ENCODE results near the gene PLXNA2. TPM values are rescaled to one million over a fixed set of nuclear protein-coding genes. Genes with fewer than 3 reads are reported as not detected.

The PLXNA2 gene
- total RNA-seq, 6 experiments from 2014 or later, result 20.9 to 29.9 (median 28.1) TPM

GRCh38 chr1:208177656-208178055, 66.5 kb downstream of the PLXNA2 start:
- Mint-ChIP-seq H3K4me1 (ENCODE audit: low read depth) (peaks cover 96% of the 10 kb centered on the region), H3K27ac (no peak overlapping the region), H3K4me3 (no peak overlapping the region), H3K36me3 (ENCODE audit: low read depth) (no peaks in the 10 kb centered on the region; the same call in 1 of the 2 replicates), H3K9me3 (no peaks in the 10 kb centered on the region), H3K27me3 (ENCODE audit: insufficient read depth) (peaks cover 3% of the 10 kb centered on the region)
- no peak for DNase-seq
- no peak for TF ChIP-seq CTCF (IDR thresholded peaks at IDR 0.05)

- peak overlapping the region; percentile 42; the same call in 1 of the 2 replicates for H3K27ac Mint-ChIP-seq
- H3K4me1 Mint-ChIP-seq (ENCODE audit: low read depth), result peaks cover 97% of the 10 kb centered on the region
- no peak overlapping the region for H3K4me3 Mint-ChIP-seq
- peaks cover 3% of the 10 kb centered on the region for H3K27me3 Mint-ChIP-seq (ENCODE audit: insufficient read depth)
- H3K36me3 Mint-ChIP-seq (ENCODE audit: low read depth), result peaks cover 4% of the 10 kb centered on the region; the same call in 1 of the 2 replicates
- TF ChIP-seq CTCF (IDR thresholded peaks at IDR 0.05), result no peak
- no peaks in the 10 kb centered on the region for H3K9me3 Mint-ChIP-seq
- DNase-seq, result no peak
Observed at GRCh38 chr1:208176649-208177048, 67.5 kb downstream of the PLXNA2 start.

- Mint-ChIP-seq H3K36me3 (ENCODE audit: low read depth) (peaks cover 10% of the 10 kb centered on the region), H3K27me3 (ENCODE audit: insufficient read depth) (peaks cover 3% of the 10 kb centered on the region), H3K4me1 (ENCODE audit: low read depth) (peaks cover 97% of the 10 kb centered on the region), H3K27ac (peak overlapping the region; percentile 90), H3K9me3 (no peaks in the 10 kb centered on the region), H3K4me3 (peak overlapping the region; percentile 33; the same call in 1 of the 2 replicates)
- DNase-seq, result no peak
- no peak for TF ChIP-seq CTCF (IDR thresholded peaks at IDR 0.05)
Observed at GRCh38 chr1:208175508-208175895, 68.7 kb downstream of the PLXNA2 start.

GRCh38 chr1:208174731-208175507, 69.3 kb downstream of the PLXNA2 start:
- H3K4me3 Mint-ChIP-seq, result peak overlapping the region; percentile 33
- no peaks in the 10 kb centered on the region for H3K9me3 Mint-ChIP-seq
- H3K27ac Mint-ChIP-seq, result peak overlapping the region; percentile 90
- TF ChIP-seq CTCF (IDR thresholded peaks at IDR 0.05), result no peak
- peaks cover 10% of the 10 kb centered on the region for H3K36me3 Mint-ChIP-seq (ENCODE audit: low read depth)
- DNase-seq, result peak; percentile 70
- peaks cover 97% of the 10 kb centered on the region for H3K4me1 Mint-ChIP-seq (ENCODE audit: low read depth)
- H3K27me3 Mint-ChIP-seq (ENCODE audit: insufficient read depth), result peaks cover 3% of the 10 kb centered on the region

GRCh38 chr1:208174200-208174599, 70.0 kb downstream of the PLXNA2 start:
- peak; percentile 16 for DNase-seq
- H3K4me1 Mint-ChIP-seq (ENCODE audit: low read depth), result peaks cover 95% of the 10 kb centered on the region
- H3K9me3 Mint-ChIP-seq, result no peaks in the 10 kb centered on the region
- H3K27me3 Mint-ChIP-seq (ENCODE audit: insufficient read depth), result peaks cover 3% of the 10 kb centered on the region
- peak overlapping the region; percentile 90 for H3K27ac Mint-ChIP-seq
- peak overlapping the region; percentile 33 for H3K4me3 Mint-ChIP-seq
- H3K36me3 Mint-ChIP-seq (ENCODE audit: low read depth), result peaks cover 10% of the 10 kb centered on the region
- TF ChIP-seq CTCF (IDR thresholded peaks at IDR 0.05), result no peak
